Measurements from ENCODE around the gene ASAP2. TPM values are rescaled to one million over a fixed set of nuclear protein-coding genes. Genes with fewer than 3 reads are reported as not detected.

The ASAP2 gene
- total RNA-seq, 1 experiment from 2014 or later, result 12.6 TPM

DNA sequence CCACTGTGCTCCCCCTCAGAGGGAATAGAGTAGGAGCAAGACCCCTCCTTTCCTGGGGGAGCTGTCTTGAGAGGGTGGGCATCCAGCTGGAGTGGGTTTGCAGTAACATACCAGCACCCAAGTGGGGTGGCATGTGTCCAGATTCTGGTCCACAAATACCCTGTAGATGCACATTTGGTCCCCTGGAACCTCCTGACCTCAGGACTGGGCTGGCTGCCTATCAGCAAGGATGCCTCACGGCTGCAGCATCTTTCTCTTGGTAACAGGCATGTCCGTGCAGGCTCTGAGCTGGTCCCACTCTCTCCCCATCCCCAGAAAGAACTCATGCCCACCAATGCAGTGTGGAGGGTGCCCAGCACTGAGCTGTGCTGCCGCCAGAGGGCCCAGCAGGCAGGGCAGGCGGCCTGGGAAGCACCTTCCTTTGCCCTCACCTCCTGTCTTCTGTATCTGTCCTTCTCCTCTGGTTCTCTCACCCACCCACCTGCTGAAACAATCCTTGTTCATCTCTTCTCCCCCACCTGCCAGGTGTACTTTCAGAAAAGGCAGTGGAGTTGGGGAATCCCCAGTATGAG lies 169.3 kb downstream of the ASAP2 start:
- Histone ChIP-seq H4K91ac (ENCODE audit: insufficient read length, low read depth, low read length) (no peak overlapping the region), H2BK12ac (ENCODE audit: insufficient read length, low read depth, low read length) (no peak overlapping the region), H2AFZ (ENCODE audit: low read length) (no peak overlapping the region), H3K79me1 (ENCODE audit: insufficient read depth, low read depth, low read length, poor library complexity, severe bottlenecking) (no peaks in the 10 kb centered on the region), H3K27ac (ENCODE audit: insufficient read length, low read depth, low read length) (no peak overlapping the region), H3K23me2 (ENCODE audit: insufficient read length, low read depth, low read length, poor library complexity, severe bottlenecking) (no peaks in the 10 kb centered on the region), H3T11ph (ENCODE audit: low read length) (no peak overlapping the region), H3K18ac (ENCODE audit: insufficient read length, low read depth, low read length) (no peak overlapping the region), H3K56ac (ENCODE audit: insufficient read length, low read depth, low read length) (no peak overlapping the region), H3K14ac (ENCODE audit: insufficient read depth, low read length) (no peak overlapping the region; the same call in 1 of the 2 replicates), H2BK20ac (ENCODE audit: low read depth, low read length, poor library complexity, severe bottlenecking) (no peak overlapping the region), H3K4ac (ENCODE audit: low read depth, low read length) (no peak overlapping the region), H3K4me2 (ENCODE audit: insufficient read depth, insufficient read length, low read length) (no peak overlapping the region), H3K9ac (ENCODE audit: extremely low read depth, insufficient read length, low read length) (no peak overlapping the region), H2BK5ac (ENCODE audit: insufficient read length, low read length) (no peak overlapping the region), H2BK120ac (ENCODE audit: low read depth, low read length, poor library complexity, severe bottlenecking) (no peak overlapping the region), H3K4me1 (ENCODE audit: insufficient read depth, low read length) (peaks cover 6% of the 10 kb centered on the region; the same call in 1 of the 2 replicates), H3K23ac (ENCODE audit: insufficient read length, low read depth, low read length) (no peak overlapping the region), H4K20me1 (ENCODE audit: control insufficient read depth, insufficient read depth, insufficient read length) (no peaks in the 10 kb centered on the region), H4K5ac (ENCODE audit: insufficient read length, low read depth, low read length) (no peak overlapping the region), H3K9me3 (ENCODE audit: control insufficient read depth, low read depth, low read length) (no peaks in the 10 kb centered on the region), H3K27me3 (ENCODE audit: insufficient read depth, low read length) (no peaks in the 10 kb centered on the region), H2BK15ac (ENCODE audit: low read depth, low read length) (no peak overlapping the region), H4K8ac (replicated peaks; ENCODE audit: insufficient read length, low read depth, low read length) (no peak overlapping the region), H2AK5ac (ENCODE audit: insufficient read length, low read length) (no peak overlapping the region), H3K79me2 (ENCODE audit: insufficient read depth, low read length) (no peaks in the 10 kb centered on the region)
- Mint-ChIP-seq H3K9me3 (no peaks in the 10 kb centered on the region), H3K4me3 (no peak overlapping the region; a peak in 1 of 5 replicates), H3K27ac (peak overlapping the region in 1 of 3 experiments; percentile 5; a peak in 3 of 7 replicates), H3K27me3 (ENCODE audit: low read depth) (no peaks in the 10 kb centered on the region; the same call in 1 of the 2 replicates), H3K36me3 (ENCODE audit: insufficient read depth in 1 of 3, low read depth in 3 of 3) (peaks cover 22 to 42% (median 38%) of the 10 kb centered on the region in 3 experiments; a peak in 6 of 7 replicates), H3K4me1 (peaks cover 7 to 12% of the 10 kb centered on the region in 2 experiments; a peak in 2 of 4 replicates)
- no CpG with 5 or more reads among the region's 4 CpGs for WGBS (ENCODE audit: extremely low coverage, insufficient read length, low lambda C conversion rate)
- no peak for DNase-seq
- TF ChIP-seq CTCF (conservative IDR thresholded peaks at IDR 0.05), result peak; percentile 38; the same call in 1 of the 3 replicates

Data from H9 (cell line).